Central memory CD4-positive, alpha-beta T cell (primary cell): ENCODE measurements around the gene OR14C36.
"Not testable (repeated sequence)": the region's sequence is repeated elsewhere in the genome, so short reads cannot be mapped to it uniquely, and the experiment has no call there.

Experiments
- DNase-seq: peaks from one replicate; pipeline ENCODE4 v3.0.0; 2022
- total RNA-seq, 3 experiments: gene quantifications; one replicate each; lab custom pipeline; 2026; lab: John Stamatoyannopoulos, UW

Gene OR14C36, protein sequence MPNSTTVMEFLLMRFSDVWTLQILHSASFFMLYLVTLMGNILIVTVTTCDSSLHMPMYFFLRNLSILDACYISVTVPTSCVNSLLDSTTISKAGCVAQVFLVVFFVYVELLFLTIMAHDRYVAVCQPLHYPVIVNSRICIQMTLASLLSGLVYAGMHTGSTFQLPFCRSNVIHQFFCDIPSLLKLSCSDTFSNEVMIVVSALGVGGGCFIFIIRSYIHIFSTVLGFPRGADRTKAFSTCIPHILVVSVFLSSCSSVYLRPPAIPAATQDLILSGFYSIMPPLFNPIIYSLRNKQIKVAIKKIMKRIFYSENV
- 0 reads per million in 3 experiments for total RNA-seq

GRCh38 chr1:248348475-248348874 lies at the start of gene OR14C36:
OR14C36 (plus strand) TSS chr1:248348775; CDS start chr1:248348775, 0 bp downstream.
- no peak for DNase-seq

DNA sequence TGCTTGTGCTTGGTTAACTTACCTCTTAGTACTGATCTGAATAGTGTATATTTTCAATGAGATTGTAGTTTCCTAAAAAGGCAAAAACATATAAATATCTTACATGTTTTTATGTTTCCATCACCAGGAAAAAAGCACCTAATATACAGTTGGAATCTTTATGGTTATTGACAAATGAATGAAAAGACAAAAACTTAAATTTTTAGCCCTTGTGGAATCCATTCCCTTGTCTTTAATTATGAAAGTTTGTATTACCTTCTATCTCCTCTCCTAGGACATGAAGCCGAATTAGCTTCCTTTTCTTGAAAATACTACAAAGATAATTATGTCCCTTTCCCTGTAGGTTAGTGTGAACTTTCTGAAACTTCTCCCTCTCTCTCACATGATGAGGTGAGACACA lies 45.3 kb upstream of the OR14C36 start, which contains the start of gene OR2T12:
Gene OR2T12, minus strand, starts transcription at position 101 of the 400 bp plus-strand sequence. CDS start 7,846 bp downstream, outside the sequence.
- DNase-seq: no peak

- not testable (repeated sequence) for DNase-seq
These were observed 42.9 kb upstream of the OR14C36 start for GRCh38 chr1:248305672-248306071.

DNA sequence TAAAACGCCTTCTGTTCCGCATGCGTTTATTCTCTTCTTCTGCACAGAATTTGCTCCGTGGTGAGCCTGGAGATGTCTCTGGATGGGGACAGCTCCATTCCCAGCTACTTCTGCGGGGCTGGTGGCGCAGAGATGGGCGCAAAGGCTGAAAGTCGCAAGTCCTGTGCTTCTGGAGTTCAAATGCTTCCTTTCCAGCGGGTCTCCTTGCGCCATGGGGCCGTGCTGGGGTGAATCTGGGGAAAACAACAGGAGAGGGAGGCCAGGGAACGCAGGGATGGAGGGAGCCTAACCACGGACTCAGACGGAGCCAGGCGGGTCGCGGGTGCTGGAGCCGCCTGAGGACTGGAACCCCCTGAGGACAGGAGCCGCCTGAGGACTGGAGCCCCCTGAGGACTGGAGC lies 42.5 kb upstream of the OR14C36 start:
- no peak for DNase-seq

DNA sequence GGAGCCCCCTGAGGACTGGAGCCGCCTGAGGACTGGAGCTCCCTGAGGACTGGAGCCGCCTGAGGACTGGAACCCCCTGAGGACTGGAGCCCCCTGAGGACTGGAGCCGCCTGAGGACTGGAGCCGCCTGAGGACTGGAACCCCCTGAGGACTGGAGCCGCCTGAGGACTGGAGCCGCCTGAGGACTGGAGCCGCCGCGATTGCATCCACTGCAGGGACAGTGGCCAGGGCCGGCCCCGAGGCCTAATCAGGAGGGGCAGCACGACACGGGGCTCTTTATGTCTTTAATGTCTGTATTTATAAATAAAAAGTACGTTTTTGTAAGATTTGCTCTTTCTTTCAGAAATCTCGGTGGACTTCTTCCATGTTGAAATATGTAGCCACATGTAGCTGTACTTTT lies 41.8 kb upstream of the OR14C36 start:
- DNase-seq: not testable (repeated sequence)

DNA sequence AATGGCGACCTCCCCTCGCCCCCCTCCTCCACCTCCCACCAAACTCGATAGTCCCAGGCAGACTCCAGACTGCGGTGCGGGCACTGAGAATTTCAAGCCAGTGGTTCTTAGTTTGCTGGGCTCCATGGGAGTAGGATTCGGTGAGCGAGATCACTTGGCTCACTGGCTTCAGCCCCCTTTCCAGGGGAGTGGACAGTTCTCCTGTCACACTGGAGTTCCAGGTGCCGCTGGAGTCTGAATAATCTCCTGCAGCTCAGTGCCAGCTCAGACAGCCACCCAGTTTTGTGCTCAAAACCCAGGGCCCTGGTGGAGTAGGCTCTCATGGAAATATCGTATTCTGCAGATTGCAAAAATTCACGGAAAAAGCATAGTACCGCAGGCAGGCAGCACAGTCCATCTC lies 31.8 kb upstream of the OR14C36 start:
- DNase-seq: no peak

- DNase-seq: no peak
These were observed 24.1 kb upstream of the OR14C36 start, which contains the start of gene OR2M7 for GRCh38 chr1:248324468-248324867. OR2M7 (minus strand) TSS chr1:248324568; CDS start chr1:248324568, 0 bp downstream.

GRCh38 chr1:248343451-248343850 lies 5.1 kb upstream of the OR14C36 start:
- no peak for DNase-seq

DNA sequence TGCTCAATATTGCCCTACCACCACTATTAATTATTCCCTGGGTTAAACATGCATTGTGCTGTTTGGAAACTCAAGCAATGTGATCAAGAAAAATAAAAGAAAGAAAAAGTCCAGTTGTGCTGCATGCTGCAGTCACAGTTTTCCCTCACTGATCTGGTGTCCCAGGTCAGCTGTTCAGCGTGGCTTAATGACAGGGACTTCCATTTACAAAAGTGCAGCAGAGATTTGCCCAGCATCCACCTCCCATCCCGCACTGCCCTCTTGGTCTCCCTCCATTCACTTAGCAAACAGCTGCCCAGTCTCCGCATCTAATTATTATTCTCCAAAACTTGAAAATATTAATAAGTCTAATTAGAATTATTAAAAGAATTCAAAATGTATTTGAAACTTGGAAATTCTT lies 10.8 kb downstream of the OR14C36 start:
- no peak for DNase-seq

- no peak for DNase-seq
These were observed 12.6 kb downstream of the OR14C36 start, which contains the start of gene OR2T4 for GRCh38 chr1:248361121-248361715. OR2T4 (plus strand) TSS chr1:248361665; CDS start chr1:248361665, 0 bp downstream.

GRCh38 chr1:248366609-248367008 lies 18.0 kb downstream of the OR14C36 start:
- no peak for DNase-seq

GRCh38 chr1:248372394-248372793 lies 23.8 kb downstream of the OR14C36 start:
- no peak for DNase-seq

GRCh38 chr1:248373761-248374160 lies 25.2 kb downstream of the OR14C36 start:
- DNase-seq: no peak

GRCh38 chr1:248375446-248375845 lies 26.9 kb downstream of the OR14C36 start, which contains the start of gene OR2T6:
OR2T6 (plus strand) TSS chr1:248375746; CDS start chr1:248387609, 11,863 bp downstream.
- DNase-seq: no peak

DNA sequence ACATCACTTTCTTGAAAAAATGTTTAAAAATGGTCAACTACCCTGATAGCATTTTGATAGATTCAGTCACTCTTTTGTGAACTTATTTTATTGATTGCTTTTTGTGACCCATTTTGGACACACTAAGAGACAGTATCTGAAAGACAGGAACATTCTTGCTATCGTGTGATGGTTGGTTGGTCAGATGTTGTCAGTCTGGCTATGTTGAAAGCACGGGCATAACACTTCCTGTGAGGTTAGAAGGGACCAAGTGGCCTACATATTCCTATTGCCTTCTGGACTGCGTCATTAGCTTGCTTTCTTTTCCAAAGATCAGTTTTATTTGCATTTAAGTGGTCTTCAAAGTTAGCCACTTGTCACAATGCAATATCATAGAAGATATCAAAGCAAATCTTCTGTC lies 28.3 kb downstream of the OR14C36 start:
- no peak for DNase-seq

DNA sequence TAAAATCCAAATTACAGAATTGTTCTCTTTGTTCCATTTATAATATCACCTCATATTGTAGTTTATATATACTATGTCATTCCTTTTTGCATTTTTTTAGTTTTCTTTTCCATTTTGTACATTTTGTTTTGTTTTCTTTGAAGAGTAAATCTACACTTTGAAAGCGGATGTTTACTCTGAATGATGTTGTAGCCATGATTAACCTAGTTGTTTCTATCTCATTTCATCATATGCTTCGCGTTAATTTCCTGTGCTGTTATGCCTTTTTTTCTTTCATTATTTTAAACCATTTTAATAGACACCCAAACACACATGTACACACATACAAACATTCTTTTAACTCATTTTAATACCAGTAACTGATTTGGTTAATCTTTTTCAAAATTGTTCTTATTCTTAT lies 32.3 kb downstream of the OR14C36 start:
- DNase-seq: no peak

GRCh38 chr1:248388426-248388825 lies 39.9 kb downstream of the OR14C36 start:
- no peak for DNase-seq

DNA sequence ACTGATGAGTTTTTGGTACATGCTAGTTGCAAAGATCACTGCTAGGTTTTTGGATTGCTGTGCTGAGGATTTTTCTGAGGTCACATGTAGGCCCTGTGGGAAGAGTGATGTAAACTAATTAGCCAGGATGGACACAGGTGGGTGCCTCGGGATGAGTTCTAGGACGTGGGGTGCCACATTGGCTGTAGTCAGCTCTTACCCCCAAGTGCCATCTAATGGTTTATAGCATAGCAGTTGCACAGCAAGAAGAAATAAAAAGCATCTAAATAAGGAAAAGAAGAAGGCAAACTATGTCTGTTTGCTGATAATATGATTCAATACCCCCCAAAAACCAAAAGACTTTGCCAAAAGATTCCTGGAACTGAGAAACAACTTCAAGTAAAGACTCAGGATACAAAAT lies 44.5 kb downstream of the OR14C36 start:
- DNase-seq: no peak
